ENCODE data around the gene CTDSP2.
A peak's percentile ranks its signal among the peaks of the same experiment; 100 is the strongest.
"Not testable (repeated sequence)": the region's sequence is repeated elsewhere in the genome, so short reads cannot be mapped to it uniquely, and the experiment has no call there.

The CTDSP2 gene

GRCh38 chr12:57782608-57783465 is 63.7 kb downstream of the CTDSP2 start, which contains the start of gene TSFM:
Gene TSFM (plus strand): TSS chr12:57782787. CDS start chr12:57782802, 15 bp downstream.
- peaks cover 38% of the 10 kb centered on the region for H3K4me1 Mint-ChIP-seq (ENCODE audit: low read depth)
- no peaks in the 10 kb centered on the region for H3K9me3 Mint-ChIP-seq
- peak within 1 kb of the TSS; percentile 97 for H3K27ac Mint-ChIP-seq
- peaks cover 21% of the 10 kb centered on the region for H3K36me3 Mint-ChIP-seq (ENCODE audit: low read depth)
- no peaks in the 10 kb centered on the region for H3K27me3 Mint-ChIP-seq (ENCODE audit: low read depth)
- peak within 1 kb of the TSS; percentile 99 for H3K4me3 Mint-ChIP-seq

- Mint-ChIP-seq H3K36me3 (ENCODE audit: low read depth) (peaks cover 16% of the 10 kb centered on the region), H3K9me3 (no peaks in the 10 kb centered on the region), H3K27me3 (ENCODE audit: low read depth) (no peaks in the 10 kb centered on the region), H3K4me1 (ENCODE audit: low read depth) (peaks cover 37% of the 10 kb centered on the region), H3K27ac (peak overlapping the region; percentile 97), H3K4me3 (peak overlapping the region; percentile 99)
These were observed 64.3 kb downstream of the CTDSP2 start for GRCh38 chr12:57782243-57782607.

GRCh38 chr12:57781801-57782200 is 64.7 kb downstream of the CTDSP2 start:
- H3K4me1 Mint-ChIP-seq (ENCODE audit: low read depth) = peaks cover 36% of the 10 kb centered on the region

GRCh38 chr12:57781244-57781643 is 65.3 kb downstream of the CTDSP2 start:
- H3K4me1 Mint-ChIP-seq (ENCODE audit: low read depth) = peaks cover 36% of the 10 kb centered on the region
- H3K4me3 Mint-ChIP-seq = no peak overlapping the region
- peak overlapping the region; percentile 97 for H3K27ac Mint-ChIP-seq
- H3K27me3 Mint-ChIP-seq (ENCODE audit: low read depth) = no peaks in the 10 kb centered on the region
- H3K9me3 Mint-ChIP-seq = no peaks in the 10 kb centered on the region
- H3K36me3 Mint-ChIP-seq (ENCODE audit: low read depth) = peaks cover 10% of the 10 kb centered on the region

More at GRCh38 chr12:57781801-57782200, 64.7 kb downstream of the CTDSP2 start:
- no peaks in the 10 kb centered on the region for H3K9me3 Mint-ChIP-seq
- H3K27me3 Mint-ChIP-seq (ENCODE audit: low read depth) = no peaks in the 10 kb centered on the region
- peaks cover 14% of the 10 kb centered on the region for H3K36me3 Mint-ChIP-seq (ENCODE audit: low read depth)
- H3K27ac Mint-ChIP-seq = peak overlapping the region; percentile 97
- peak overlapping the region; percentile 3 for H3K4me3 Mint-ChIP-seq

GRCh38 chr12:57780284-57780897 is 66.1 kb downstream of the CTDSP2 start:
- peaks cover 34% of the 10 kb centered on the region for H3K4me1 Mint-ChIP-seq (ENCODE audit: low read depth)
- no peaks in the 10 kb centered on the region for H3K9me3 Mint-ChIP-seq
- peaks cover 11% of the 10 kb centered on the region for H3K36me3 Mint-ChIP-seq (ENCODE audit: low read depth)
- peak overlapping the region; percentile 35 for H3K27ac Mint-ChIP-seq
- no peaks in the 10 kb centered on the region for H3K27me3 Mint-ChIP-seq (ENCODE audit: low read depth)
- no peak overlapping the region for H3K4me3 Mint-ChIP-seq

GRCh38 chr12:57779736-57780135 is 66.8 kb downstream of the CTDSP2 start:
- H3K27me3 Mint-ChIP-seq (ENCODE audit: low read depth) = no peaks in the 10 kb centered on the region
- peaks cover 11% of the 10 kb centered on the region for H3K36me3 Mint-ChIP-seq (ENCODE audit: low read depth)
- H3K9me3 Mint-ChIP-seq = no peaks in the 10 kb centered on the region
- peaks cover 34% of the 10 kb centered on the region for H3K4me1 Mint-ChIP-seq (ENCODE audit: low read depth)
- peak overlapping the region; percentile 26 for H3K27ac Mint-ChIP-seq
- no peak overlapping the region for H3K4me3 Mint-ChIP-seq

- H3K36me3 Mint-ChIP-seq (ENCODE audit: low read depth) = peaks cover 8% of the 10 kb centered on the region
- H3K4me3 Mint-ChIP-seq = no peak overlapping the region
- H3K27me3 Mint-ChIP-seq (ENCODE audit: low read depth) = no peaks in the 10 kb centered on the region
- H3K27ac Mint-ChIP-seq = no peak overlapping the region
- H3K4me1 Mint-ChIP-seq (ENCODE audit: low read depth) = peaks cover 35% of the 10 kb centered on the region
- H3K9me3 Mint-ChIP-seq = no peaks in the 10 kb centered on the region
These were observed 68.6 kb downstream of the CTDSP2 start for GRCh38 chr12:57777911-57778310.

- Mint-ChIP-seq H3K4me3 (no peak overlapping the region), H3K27me3 (ENCODE audit: low read depth) (no peaks in the 10 kb centered on the region), H3K9me3 (no peaks in the 10 kb centered on the region), H3K36me3 (ENCODE audit: low read depth) (peaks cover 5% of the 10 kb centered on the region), H3K27ac (no peak overlapping the region), H3K4me1 (ENCODE audit: low read depth) (peaks cover 32% of the 10 kb centered on the region)
These were observed 69.2 kb downstream of the CTDSP2 start for GRCh38 chr12:57777367-57777766.

- Mint-ChIP-seq H3K27ac (no peak overlapping the region), H3K4me1 (ENCODE audit: low read depth) (peaks cover 28% of the 10 kb centered on the region), H3K27me3 (ENCODE audit: low read depth) (no peaks in the 10 kb centered on the region), H3K9me3 (no peaks in the 10 kb centered on the region), H3K36me3 (ENCODE audit: low read depth) (peaks cover 5% of the 10 kb centered on the region), H3K4me3 (no peak overlapping the region)
These were observed 70.3 kb downstream of the CTDSP2 start for GRCh38 chr12:57776247-57776587.

- Mint-ChIP-seq H3K9me3 (no peaks in the 10 kb centered on the region), H3K27ac (no peak overlapping the region), H3K4me1 (ENCODE audit: low read depth) (peaks cover 30% of the 10 kb centered on the region), H3K27me3 (ENCODE audit: low read depth) (no peaks in the 10 kb centered on the region), H3K4me3 (no peak overlapping the region), H3K36me3 (ENCODE audit: low read depth) (peaks cover 5% of the 10 kb centered on the region)
These were observed 70.8 kb downstream of the CTDSP2 start for GRCh38 chr12:57775563-57776246.

GRCh38 chr12:57775044-57775443 is 71.5 kb downstream of the CTDSP2 start:
- peaks cover 26% of the 10 kb centered on the region for H3K4me1 Mint-ChIP-seq (ENCODE audit: low read depth)
- no peak overlapping the region for H3K4me3 Mint-ChIP-seq
- H3K27ac Mint-ChIP-seq = no peak overlapping the region
- no peaks in the 10 kb centered on the region for H3K9me3 Mint-ChIP-seq
- peaks cover 5% of the 10 kb centered on the region for H3K36me3 Mint-ChIP-seq (ENCODE audit: low read depth)
- H3K27me3 Mint-ChIP-seq (ENCODE audit: low read depth) = no peaks in the 10 kb centered on the region

- not testable (repeated sequence) for H3K36me3 Mint-ChIP-seq (ENCODE audit: low read depth); H3K27me3 Mint-ChIP-seq (ENCODE audit: low read depth); H3K4me3 Mint-ChIP-seq
These were observed 71.9 kb downstream of the CTDSP2 start for GRCh38 chr12:57774634-57775033.

GRCh38 chr12:57772429-57773322 is 73.9 kb downstream of the CTDSP2 start, which contains the start of gene EEF1AKMT3:
Gene EEF1AKMT3 (plus strand): TSS chr12:57772614. CDS start chr12:57772725, 111 bp downstream.
- Mint-ChIP-seq H3K36me3 (ENCODE audit: low read depth) (peaks cover 12% of the 10 kb centered on the region), H3K4me3 (peak within 1 kb of the TSS; percentile 96), H3K27ac (peak within 1 kb of the TSS; percentile 98), H3K27me3 (ENCODE audit: low read depth) (no peaks in the 10 kb centered on the region), H3K9me3 (no peaks in the 10 kb centered on the region), H3K4me1 (ENCODE audit: low read depth) (peaks cover 22% of the 10 kb centered on the region)

More at GRCh38 chr12:57774634-57775033, 71.9 kb downstream of the CTDSP2 start:
- H3K27ac Mint-ChIP-seq, H3K9me3 Mint-ChIP-seq: not testable (repeated sequence)
- H3K4me1 Mint-ChIP-seq (ENCODE audit: low read depth) = peaks cover 28% of the 10 kb centered on the region

Data from T-helper 1 cell treated with Interleukin-12 subunit alpha and Interleukin-12 subunit beta and Interleukin-4 antibody, amounts not matched to agents 30 μg/mL and 1 μg/mL, for 36 hours (primary cell).